Neural progenitor cell (in vitro differentiated cells): Measurements from ENCODE around the gene MOG. TPM values are rescaled to one million over a fixed set of nuclear protein-coding genes. Genes with fewer than 3 reads are reported as not detected.

Experiments used
- DNase-seq: peaks from one replicate; pipeline ENCODE4 v3.0.0-alpha.2; 2016; ENCODE audit warnings: low spot score
- H2AFZ ChIP-seq: fragments of 200-600 bp; sonication (generic); replicated peaks from 2 replicates; pipeline ENCODE4 v1.6.1; 2016; ENCODE audit warnings: antibody characterized with exemption
- H3F3A ChIP-seq: fragments of 200-600 bp; sonication (generic); 2 replicates; pipeline ENCODE4 v1.6.1; 2016; ENCODE audit warnings: antibody characterized with exemption, low read depth
- H3K27ac ChIP-seq: fragments of 200-600 bp; sonication (generic); 2 replicates; pipeline ENCODE4 v1.5.1; 2016; ENCODE audit warnings: mild to moderate bottlenecking
- H3K27me3 ChIP-seq: fragments of 200-600 bp; sonication (generic); 2 replicates; pipeline ENCODE4 v1.6.1; 2016; ENCODE audit warnings: mild to moderate bottlenecking, moderate library complexity
- H3K36me3 ChIP-seq: fragments of 200-600 bp; sonication (generic); 2 replicates; pipeline ENCODE4 v1.5.1; 2016
- H3K4me1 ChIP-seq: fragments of 200-600 bp; sonication (generic); 2 replicates; pipeline ENCODE4 v1.6.1; 2016; ENCODE audit warnings: mixed run types
- H3K4me2 ChIP-seq: fragments of 200-600 bp; sonication (generic); 2 replicates; pipeline ENCODE4 v1.6.1; 2016
- H3K4me3 ChIP-seq: fragments of 200-600 bp; sonication (generic); 2 replicates; pipeline ENCODE4 v1.5.1; 2016
- H3K79me2 ChIP-seq: fragments of 200-600 bp; sonication (generic); 2 replicates; pipeline ENCODE4 v1.6.1; 2016; ENCODE audit warnings: low read depth
- H3K9ac ChIP-seq: fragments of 200-600 bp; sonication (generic); 2 replicates; pipeline ENCODE4 v1.6.1; 2016
- H3K9me3 ChIP-seq: fragments of 200-600 bp; sonication (generic); 2 replicates; pipeline ENCODE4 v1.5.1; 2016; ENCODE audit warnings: low read depth
- H4K20me1 ChIP-seq: fragments of 200-600 bp; sonication (generic); 2 replicates; pipeline ENCODE4 v1.6.1; 2016; ENCODE audit warnings: low read depth
- H3K27ac Mint-ChIP-seq: 3 replicates; pipeline ENCODE4 v1.8.0; 2021; ENCODE audit warnings: mixed read lengths
- H3K27me3 Mint-ChIP-seq: 2 replicates; pipeline ENCODE4 v1.8.0; 2022; ENCODE audit warnings: low read depth, mild to moderate bottlenecking, inconsistent platforms, moderate library complexity, mixed read lengths; ENCODE audit not compliant: insufficient read depth
- H3K36me3 Mint-ChIP-seq: 3 replicates; pipeline ENCODE4 v1.8.0; 2021; ENCODE audit warnings: mixed read lengths
- H3K4me1 Mint-ChIP-seq: 3 replicates; pipeline ENCODE4 v1.8.0; 2021; ENCODE audit warnings: mixed read lengths
- H3K4me3 Mint-ChIP-seq: 3 replicates; pipeline ENCODE4 v1.8.0; 2021; ENCODE audit warnings: mild to moderate bottlenecking, moderate library complexity, mixed read lengths
- H3K9me3 Mint-ChIP-seq: 3 replicates; pipeline ENCODE4 v1.8.0; 2020; ENCODE audit warnings: mixed read lengths
- CTCF ChIP-seq: fragments of 200-600 bp; sonication (generic); IDR thresholded peaks from 2 replicates; pipeline ENCODE4 v1.5.1; 2017; ENCODE audit warnings: antibody characterized with exemption, mild to moderate bottlenecking
- EZH2 ChIP-seq: fragments of 200-600 bp; sonication (generic); IDR thresholded peaks from 2 replicates; pipeline ENCODE4 v1.6.1; 2017; ENCODE audit warnings: antibody characterized with exemption, mild to moderate bottlenecking, moderate library complexity
- EZH2phosphoT487 ChIP-seq: fragments of 200-600 bp; sonication (generic); IDR thresholded peaks from 2 replicates; pipeline ENCODE4 v1.6.1; 2017; ENCODE audit warnings: antibody characterized with exemption
- total RNA-seq: library from RNA; depleted of rRNA; stranded (reverse); fragments of >200 nt; gene quantifications from 2 replicates; pipeline ENCODE4 v1.2.3, GENCODE V29; 2015; ENCODE audit warnings: low replicate concordance

Gene MOG
- total RNA-seq, 1 donor from 2014 or later: not detected

DNA sequence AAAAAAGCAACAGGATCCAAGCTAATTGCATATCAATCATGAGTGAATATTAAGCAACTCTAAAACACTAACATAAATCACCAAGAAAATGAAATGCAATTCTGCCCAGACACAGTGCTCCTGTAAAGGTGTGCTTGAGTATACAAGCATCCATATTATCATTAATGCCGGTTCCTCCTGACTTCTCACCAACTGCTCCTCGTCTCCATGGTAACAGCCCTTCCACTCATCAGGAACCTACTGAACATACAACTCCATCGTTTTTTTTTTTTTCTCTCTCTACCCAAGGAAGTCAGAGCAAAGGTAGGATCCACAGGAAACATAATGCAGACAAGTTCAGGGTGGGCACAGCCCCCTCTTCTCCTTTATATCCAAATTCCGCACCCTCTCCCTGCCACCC is 36.3 kb upstream of the MOG start:
- H3K9ac ChIP-seq: no peak overlapping the region

DNA sequence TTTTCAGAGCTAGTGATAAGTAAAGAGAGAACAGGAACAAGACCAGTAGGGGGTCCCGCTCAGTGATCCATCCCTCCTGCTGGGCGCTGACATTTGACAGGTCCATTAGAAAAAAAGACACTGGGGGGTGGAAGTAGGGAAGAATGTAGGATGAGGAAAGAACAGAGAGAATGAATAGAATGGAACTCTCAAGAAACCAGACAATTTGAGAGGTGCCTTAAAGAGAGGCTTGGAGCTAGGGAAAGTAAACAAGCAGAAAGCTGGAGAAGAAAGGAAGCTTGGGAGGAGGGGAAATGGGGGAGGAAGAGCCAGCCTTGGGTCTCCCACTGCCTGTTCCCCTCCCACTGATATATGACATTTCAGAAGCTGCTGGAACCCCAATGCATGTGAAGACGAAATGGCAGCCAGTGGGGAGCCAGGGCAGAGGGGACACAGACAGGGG is 32.4 kb upstream of the MOG start:
- peak overlapping the region; percentile 58 for H3K27ac Mint-ChIP-seq

More for the DNA sequence above, 36.3 kb upstream of the MOG start:
- Histone ChIP-seq H3K36me3 (peaks cover 11% of the 10 kb centered on the region), H3K27ac (no peak overlapping the region), H3K79me2 (peaks cover 12% of the 10 kb centered on the region), H3K27me3 (no peaks in the 10 kb centered on the region), H4K20me1 (peaks cover 75% of the 10 kb centered on the region), H3K4me1 (peaks cover 39% of the 10 kb centered on the region), H3K4me3 (no peak overlapping the region), H3F3A (peaks cover 37% of the 10 kb centered on the region), H3K4me2 (no peak overlapping the region), H2AFZ (no peak overlapping the region), H3K9me3 (no peaks in the 10 kb centered on the region)
- no peak for DNase-seq
- Mint-ChIP-seq H3K4me3 (no peak overlapping the region), H3K4me1 (peaks cover 60% of the 10 kb centered on the region), H3K27ac (no peak overlapping the region), H3K36me3 (peaks cover 46% of the 10 kb centered on the region), H3K27me3 (peaks cover 2% of the 10 kb centered on the region), H3K9me3 (no peaks in the 10 kb centered on the region)
- TF ChIP-seq CTCF: no peak
- TF ChIP-seq EZH2phosphoT487: no peak
- TF ChIP-seq EZH2: no peak

GRCh38 chr6:29625337-29625930 is 31.5 kb upstream of the MOG start:
- Histone ChIP-seq H3K27ac (no peak overlapping the region), H3K79me2 (peaks cover 27% of the 10 kb centered on the region), H3K4me3 (peak overlapping the region; percentile 21), H3K27me3 (peaks cover 17% of the 10 kb centered on the region), H3K4me2 (peak overlapping the region; percentile 97), H4K20me1 (peaks cover 82% of the 10 kb centered on the region), H3K9ac (no peak overlapping the region), H3K9me3 (no peaks in the 10 kb centered on the region), H3K36me3 (no peaks in the 10 kb centered on the region), H2AFZ (no peak overlapping the region), H3K4me1 (peaks cover 63% of the 10 kb centered on the region), H3F3A (peaks cover 70% of the 10 kb centered on the region)
- Mint-ChIP-seq H3K4me3 (peak overlapping the region; percentile 47), H3K9me3 (no peaks in the 10 kb centered on the region), H3K27me3 (peaks cover 2% of the 10 kb centered on the region), H3K4me1 (peaks cover 82% of the 10 kb centered on the region), H3K36me3 (peaks cover 34% of the 10 kb centered on the region), H3K27ac (no peak overlapping the region)
- TF ChIP-seq EZH2: no peak
- TF ChIP-seq CTCF: no peak
- no peak for TF ChIP-seq EZH2phosphoT487
- DNase-seq: no peak

More for the DNA sequence above, 32.4 kb upstream of the MOG start:
- H3K79me2 ChIP-seq: peaks cover 27% of the 10 kb centered on the region
- Mint-ChIP-seq H3K27me3 (peaks cover 2% of the 10 kb centered on the region), H3K4me1 (peaks cover 81% of the 10 kb centered on the region), H3K4me3 (peak overlapping the region; percentile 62), H3K9me3 (no peaks in the 10 kb centered on the region), H3K36me3 (peaks cover 40% of the 10 kb centered on the region)
- peaks cover 80% of the 10 kb centered on the region for H4K20me1 ChIP-seq
- H3K9me3 ChIP-seq: no peaks in the 10 kb centered on the region
- H3K9ac ChIP-seq: no peak overlapping the region
- peaks cover 8% of the 10 kb centered on the region for H3K27me3 ChIP-seq
- peaks cover 2% of the 10 kb centered on the region for H3K36me3 ChIP-seq
- peak overlapping the region; percentile 21 for H3K4me3 ChIP-seq
- TF ChIP-seq EZH2phosphoT487 (no peak), CTCF (no peak), EZH2 (no peak)
- peak overlapping the region; percentile 97 for H3K4me2 ChIP-seq
- peaks cover 56% of the 10 kb centered on the region for H3K4me1 ChIP-seq
- H3K27ac ChIP-seq: peak overlapping the region; percentile 64
- no peak for DNase-seq
- H3F3A ChIP-seq: peaks cover 67% of the 10 kb centered on the region
- no peak overlapping the region for H2AFZ ChIP-seq
